ENCODE results near the gene CTAGE15.
"Not testable (repeated sequence)": the region's sequence is repeated elsewhere in the genome, so short reads cannot be mapped to it uniquely, and the experiment has no call there.

GRCh38 chr7:143621175-143621574 is 49.6 kb downstream of the CTAGE15 start:
- TF ChIP-seq POLR2A (IDR thresholded peaks at IDR 0.05), result not testable (repeated sequence)
- TF ChIP-seq, protein P1, sequence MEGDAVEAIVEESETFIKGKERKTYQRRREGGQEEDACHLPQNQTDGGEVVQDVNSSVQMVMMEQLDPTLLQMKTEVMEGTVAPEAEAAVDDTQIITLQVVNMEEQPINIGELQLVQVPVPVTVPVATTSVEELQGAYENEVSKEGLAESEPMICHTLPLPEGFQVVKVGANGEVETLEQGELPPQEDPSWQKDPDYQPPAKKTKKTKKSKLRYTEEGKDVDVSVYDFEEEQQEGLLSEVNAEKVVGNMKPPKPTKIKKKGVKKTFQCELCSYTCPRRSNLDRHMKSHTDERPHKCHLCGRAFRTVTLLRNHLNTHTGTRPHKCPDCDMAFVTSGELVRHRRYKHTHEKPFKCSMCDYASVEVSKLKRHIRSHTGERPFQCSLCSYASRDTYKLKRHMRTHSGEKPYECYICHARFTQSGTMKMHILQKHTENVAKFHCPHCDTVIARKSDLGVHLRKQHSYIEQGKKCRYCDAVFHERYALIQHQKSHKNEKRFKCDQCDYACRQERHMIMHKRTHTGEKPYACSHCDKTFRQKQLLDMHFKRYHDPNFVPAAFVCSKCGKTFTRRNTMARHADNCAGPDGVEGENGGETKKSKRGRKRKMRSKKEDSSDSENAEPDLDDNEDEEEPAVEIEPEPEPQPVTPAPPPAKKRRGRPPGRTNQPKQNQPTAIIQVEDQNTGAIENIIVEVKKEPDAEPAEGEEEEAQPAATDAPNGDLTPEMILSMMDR (IDR thresholded peaks at IDR 0.05), result not testable (repeated sequence)
